ENCODE measurements around the gene PAPOLG. TPM values are rescaled to one million over a fixed set of nuclear protein-coding genes. Genes with fewer than 3 reads are reported as not detected.

PAPOLG gene
- polyA plus RNA-seq, 2 of the 4 experiments (the other 2 are of a cell fraction) = 7.7 to 20.9 TPM

DNA sequence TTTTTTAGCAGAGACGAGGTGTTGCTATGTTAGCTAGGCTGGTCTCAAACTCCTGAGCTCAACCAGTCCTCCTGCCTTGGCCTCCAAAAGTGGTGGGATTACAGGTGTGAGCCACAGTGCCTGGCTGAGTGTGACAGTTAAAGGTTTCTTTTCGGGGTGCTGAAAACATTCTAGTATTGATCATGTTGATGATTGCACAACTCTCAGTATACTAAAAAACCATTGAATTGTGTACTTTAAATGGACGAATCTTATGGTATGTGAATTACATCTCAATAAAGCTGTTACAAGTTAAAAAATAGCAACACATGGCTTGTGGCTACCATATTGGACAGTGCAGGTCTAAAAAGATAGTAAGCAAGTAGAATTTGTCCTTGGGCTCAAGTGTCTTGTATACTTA, 22.3 kb downstream of the PAPOLG start:
- H3K4me2 ChIP-seq = no peak overlapping the region
- H3K27ac ChIP-seq = no peak overlapping the region
- no peaks in the 10 kb centered on the region for H3K9me3 ChIP-seq
- no peaks in the 10 kb centered on the region for H3K4me1 ChIP-seq
- TF ChIP-seq, protein P1, sequence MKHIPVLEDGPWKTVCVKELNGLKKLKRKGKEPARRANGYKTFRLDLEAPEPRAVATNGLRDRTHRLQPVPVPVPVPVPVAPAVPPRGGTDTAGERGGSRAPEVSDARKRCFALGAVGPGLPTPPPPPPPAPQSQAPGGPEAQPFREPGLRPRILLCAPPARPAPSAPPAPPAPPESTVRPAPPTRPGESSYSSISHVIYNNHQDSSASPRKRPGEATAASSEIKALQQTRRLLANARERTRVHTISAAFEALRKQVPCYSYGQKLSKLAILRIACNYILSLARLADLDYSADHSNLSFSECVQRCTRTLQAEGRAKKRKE (CRISPR knock-in tag; IDR thresholded peaks at IDR 0.05; ENCODE audit: low read depth) = no peak
- TF ChIP-seq MAFK (IDR thresholded peaks at IDR 0.05; ENCODE audit: partially characterized antibody) (no peak), HOXA7 (CRISPR knock-in tag; IDR thresholded peaks at IDR 0.05) (no peak), EHMT2 (IDR thresholded peaks at IDR 0.05; ENCODE audit: low read depth) (no peak), ZSCAN20 (CRISPR knock-in tag; IDR thresholded peaks at IDR 0.05) (no peak), JUNB (IDR thresholded peaks at IDR 0.05) (no peak), SMC3 (IDR thresholded peaks at IDR 0.05) (no peak), PHF8 (IDR thresholded peaks at IDR 0.05; ENCODE audit: borderline replicate concordance, low read depth) (no peak), RFX5 (IDR thresholded peaks at IDR 0.05) (no peak), ZFP36 (IDR thresholded peaks at IDR 0.05; ENCODE audit: borderline replicate concordance, partially characterized antibody) (no peak), ZNF302 (CRISPR knock-in tag; IDR thresholded peaks at IDR 0.05) (no peak), FOSL2 (IDR thresholded peaks at IDR 0.05) (no peak), FOSL2 (CRISPR knock-in tag; IDR thresholded peaks at IDR 0.05) (no peak), MYC (IDR thresholded peaks at IDR 0.05; ENCODE audit: borderline replicate concordance, low read length) (no peak), RARB (CRISPR knock-in tag; IDR thresholded peaks at IDR 0.05) (no peak), SREBF2 (IDR thresholded peaks at IDR 0.05) (no peak), HDAC2 (IDR thresholded peaks at IDR 0.05) (no peak), POLR2AphosphoS2 (conservative IDR thresholded peaks at IDR 0.05; ENCODE audit: low read length) (no peak), TFCP2L1 (CRISPR knock-in tag; IDR thresholded peaks at IDR 0.05) (no peak)
- TF ChIP-seq, protein P2, sequence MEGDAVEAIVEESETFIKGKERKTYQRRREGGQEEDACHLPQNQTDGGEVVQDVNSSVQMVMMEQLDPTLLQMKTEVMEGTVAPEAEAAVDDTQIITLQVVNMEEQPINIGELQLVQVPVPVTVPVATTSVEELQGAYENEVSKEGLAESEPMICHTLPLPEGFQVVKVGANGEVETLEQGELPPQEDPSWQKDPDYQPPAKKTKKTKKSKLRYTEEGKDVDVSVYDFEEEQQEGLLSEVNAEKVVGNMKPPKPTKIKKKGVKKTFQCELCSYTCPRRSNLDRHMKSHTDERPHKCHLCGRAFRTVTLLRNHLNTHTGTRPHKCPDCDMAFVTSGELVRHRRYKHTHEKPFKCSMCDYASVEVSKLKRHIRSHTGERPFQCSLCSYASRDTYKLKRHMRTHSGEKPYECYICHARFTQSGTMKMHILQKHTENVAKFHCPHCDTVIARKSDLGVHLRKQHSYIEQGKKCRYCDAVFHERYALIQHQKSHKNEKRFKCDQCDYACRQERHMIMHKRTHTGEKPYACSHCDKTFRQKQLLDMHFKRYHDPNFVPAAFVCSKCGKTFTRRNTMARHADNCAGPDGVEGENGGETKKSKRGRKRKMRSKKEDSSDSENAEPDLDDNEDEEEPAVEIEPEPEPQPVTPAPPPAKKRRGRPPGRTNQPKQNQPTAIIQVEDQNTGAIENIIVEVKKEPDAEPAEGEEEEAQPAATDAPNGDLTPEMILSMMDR (IDR thresholded peaks at IDR 0.05) = no peak
- no peak for FAIRE-seq
- no peak overlapping the region for H3K4me3 ChIP-seq
- CTCF ChIA-PET = interaction anchor here (1.2 to 1.3 kb wide), 2 partner anchors 9 to 104 kb away, joined by 3 to 4 read pairs; no protein-coding TSS in a partner anchor
- POLR2A ChIA-PET = interaction anchor here (1.2 kb wide), 1 partner anchor 23 kb away, joined by 4 read pairs; no protein-coding TSS in a partner anchor
- DNase-seq (ENCODE audit: low read depth in 1 of 2, low spot score in 1 of 2) = no peak
- WGBS (ENCODE audit: missing lambda C conversion rate) = 89% methylated on average over 3 of the region's 3 CpGs
- no peak for ATAC-seq

DNA sequence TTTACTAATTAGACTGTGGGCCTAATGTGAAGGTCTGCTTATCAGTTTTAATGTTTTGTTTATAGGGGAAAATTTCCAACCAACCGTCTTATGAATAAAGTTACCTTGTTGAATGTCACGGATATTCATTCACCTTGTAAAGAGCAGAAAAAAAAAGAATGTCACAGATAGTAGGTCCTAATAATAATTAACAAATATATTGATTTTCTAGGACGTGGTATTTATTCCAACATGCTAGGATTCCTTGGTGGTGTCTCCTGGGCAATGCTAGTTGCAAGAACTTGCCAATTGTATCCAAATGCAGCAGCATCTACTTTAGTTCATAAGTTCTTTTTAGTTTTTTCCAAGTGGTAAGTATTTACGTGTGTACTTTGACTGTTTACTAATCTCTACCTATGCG, 23.4 kb downstream of the PAPOLG start:
- CTCF ChIA-PET = interaction anchor here (0.6 to 1.3 kb wide), 3 partner anchors 13 to 114 kb away, joined by 3 to 4 read pairs (median 3); no protein-coding TSS in a partner anchor
- Histone ChIP-seq H3K9me3 (no peaks in the 10 kb centered on the region), H3K27ac (no peak overlapping the region), H3K4me1 (no peaks in the 10 kb centered on the region), H3K4me2 (no peak overlapping the region), H3K4me3 (no peak overlapping the region)
- POLR2A ChIA-PET = no interaction called here
- DNase-seq (ENCODE audit: low read depth in 1 of 2, low spot score in 1 of 2) = no peak
- FAIRE-seq = no peak
- 88% methylated on average over 5 of the region's 5 CpGs for WGBS (ENCODE audit: missing lambda C conversion rate)
- TF ChIP-seq TFCP2L1 (CRISPR knock-in tag; IDR thresholded peaks at IDR 0.05) = no peak
- TF ChIP-seq SREBF2 (IDR thresholded peaks at IDR 0.05) = no peak
- TF ChIP-seq, protein P1 (CRISPR knock-in tag; IDR thresholded peaks at IDR 0.05; ENCODE audit: low read depth) = no peak
- TF ChIP-seq POLR2A (IDR thresholded peaks at IDR 0.05; ENCODE audit: low read length) = no peak
- no peak for TF ChIP-seq HOXB5 (CRISPR knock-in tag; IDR thresholded peaks at IDR 0.05)
- TF ChIP-seq CEBPB (IDR thresholded peaks at IDR 0.05) = no peak
- TF ChIP-seq TP53 (CRISPR knock-in tag; IDR thresholded peaks at IDR 0.05) = no peak
- TF ChIP-seq, protein P3, sequence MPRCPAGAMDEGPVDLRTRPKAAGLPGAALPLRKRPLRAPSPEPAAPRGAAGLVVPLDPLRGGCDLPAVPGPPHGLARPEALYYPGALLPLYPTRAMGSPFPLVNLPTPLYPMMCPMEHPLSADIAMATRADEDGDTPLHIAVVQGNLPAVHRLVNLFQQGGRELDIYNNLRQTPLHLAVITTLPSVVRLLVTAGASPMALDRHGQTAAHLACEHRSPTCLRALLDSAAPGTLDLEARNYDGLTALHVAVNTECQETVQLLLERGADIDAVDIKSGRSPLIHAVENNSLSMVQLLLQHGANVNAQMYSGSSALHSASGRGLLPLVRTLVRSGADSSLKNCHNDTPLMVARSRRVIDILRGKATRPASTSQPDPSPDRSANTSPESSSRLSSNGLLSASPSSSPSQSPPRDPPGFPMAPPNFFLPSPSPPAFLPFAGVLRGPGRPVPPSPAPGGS (IDR thresholded peaks at IDR 0.05) = no peak
- TF ChIP-seq ZFP36 (IDR thresholded peaks at IDR 0.05; ENCODE audit: borderline replicate concordance, partially characterized antibody) = no peak
- no peak for TF ChIP-seq RCOR1 (IDR thresholded peaks at IDR 0.05; ENCODE audit: low read depth, low read length)
- ATAC-seq = no peak

All from A549 (cell line).